ENCODE results near the gene NAT16. TPM values are rescaled to one million over a fixed set of nuclear protein-coding genes. Genes with fewer than 3 reads are reported as not detected.

NAT16 gene
- polyA plus RNA-seq, 1 donor from 2014 or later = 4.5 TPM

GRCh38 chr7:101179713-101180112 is 380 bp downstream of the NAT16 start:
- Histone ChIP-seq H3K36me3 (ENCODE audit: insufficient read depth, low read length) (no peaks in the 10 kb centered on the region), H4K20me1 (ENCODE audit: insufficient read depth) (no peaks in the 10 kb centered on the region), H3K4me2 (ENCODE audit: low read length) (no peak overlapping the region), H3F3A (ENCODE audit: insufficient read depth, low read length, poor library complexity, severe bottlenecking) (no peaks in the 10 kb centered on the region), H3K79me2 (replicated peaks; ENCODE audit: insufficient read depth, low read length) (no peaks in the 10 kb centered on the region), H2AFZ (ENCODE audit: low read depth, low read length) (no peak overlapping the region), H3K27ac (ENCODE audit: low read length) (peak overlapping the region; percentile 76), H3K9me3 (ENCODE audit: low read length) (no peaks in the 10 kb centered on the region), H3K27me3 (ENCODE audit: insufficient read depth, low read depth, low read length) (peaks cover 37% of the 10 kb centered on the region), H3K9ac (ENCODE audit: low read length) (peak overlapping the region; percentile 81), H3K4me3 (ENCODE audit: low read length) (peak overlapping the region; percentile 76), H3K9me2 (ENCODE audit: insufficient read depth, low read length) (no peaks in the 10 kb centered on the region)
- TF ChIP-seq CTCF (IDR thresholded peaks at IDR 0.05; ENCODE audit: poor library complexity, severe bottlenecking) = no peak
- no peak for TF ChIP-seq SMC3 (conservative IDR thresholded peaks at IDR 0.05; ENCODE audit: poor library complexity)
- TF ChIP-seq, protein P1, sequence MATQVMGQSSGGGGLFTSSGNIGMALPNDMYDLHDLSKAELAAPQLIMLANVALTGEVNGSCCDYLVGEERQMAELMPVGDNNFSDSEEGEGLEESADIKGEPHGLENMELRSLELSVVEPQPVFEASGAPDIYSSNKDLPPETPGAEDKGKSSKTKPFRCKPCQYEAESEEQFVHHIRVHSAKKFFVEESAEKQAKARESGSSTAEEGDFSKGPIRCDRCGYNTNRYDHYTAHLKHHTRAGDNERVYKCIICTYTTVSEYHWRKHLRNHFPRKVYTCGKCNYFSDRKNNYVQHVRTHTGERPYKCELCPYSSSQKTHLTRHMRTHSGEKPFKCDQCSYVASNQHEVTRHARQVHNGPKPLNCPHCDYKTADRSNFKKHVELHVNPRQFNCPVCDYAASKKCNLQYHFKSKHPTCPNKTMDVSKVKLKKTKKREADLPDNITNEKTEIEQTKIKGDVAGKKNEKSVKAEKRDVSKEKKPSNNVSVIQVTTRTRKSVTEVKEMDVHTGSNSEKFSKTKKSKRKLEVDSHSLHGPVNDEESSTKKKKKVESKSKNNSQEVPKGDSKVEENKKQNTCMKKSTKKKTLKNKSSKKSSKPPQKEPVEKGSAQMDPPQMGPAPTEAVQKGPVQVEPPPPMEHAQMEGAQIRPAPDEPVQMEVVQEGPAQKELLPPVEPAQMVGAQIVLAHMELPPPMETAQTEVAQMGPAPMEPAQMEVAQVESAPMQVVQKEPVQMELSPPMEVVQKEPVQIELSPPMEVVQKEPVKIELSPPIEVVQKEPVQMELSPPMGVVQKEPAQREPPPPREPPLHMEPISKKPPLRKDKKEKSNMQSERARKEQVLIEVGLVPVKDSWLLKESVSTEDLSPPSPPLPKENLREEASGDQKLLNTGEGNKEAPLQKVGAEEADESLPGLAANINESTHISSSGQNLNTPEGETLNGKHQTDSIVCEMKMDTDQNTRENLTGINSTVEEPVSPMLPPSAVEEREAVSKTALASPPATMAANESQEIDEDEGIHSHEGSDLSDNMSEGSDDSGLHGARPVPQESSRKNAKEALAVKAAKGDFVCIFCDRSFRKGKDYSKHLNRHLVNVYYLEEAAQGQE (IDR thresholded peaks at IDR 0.05; ENCODE audit: borderline replicate concordance) = no peak
- TF ChIP-seq POLR2AphosphoS5 (IDR thresholded peaks at IDR 0.05) = no peak
- no peak for TF ChIP-seq TAF1 (IDR thresholded peaks at IDR 0.05; ENCODE audit: low read depth)
- TF ChIP-seq EZH2 (IDR thresholded peaks at IDR 0.05; ENCODE audit: borderline replicate concordance, insufficient read depth, low read length, poor library complexity, severe bottlenecking) = no peak
- no peak for TF ChIP-seq RAD21 (conservative IDR thresholded peaks at IDR 0.05)
- no peak for TF ChIP-seq MXI1 (conservative IDR thresholded peaks at IDR 0.05; ENCODE audit: poor library complexity, severe bottlenecking)
- no peak for TF ChIP-seq EP300 (conservative IDR thresholded peaks at IDR 0.05; ENCODE audit: poor library complexity, severe bottlenecking)

GRCh38 chr7:101179117-101179516 is 976 bp downstream of the NAT16 start:
- no peaks in the 10 kb centered on the region for H3K9me2 ChIP-seq (ENCODE audit: insufficient read depth, low read length)
- peak overlapping the region; percentile 76 for H3K4me2 ChIP-seq (ENCODE audit: low read length)
- peak overlapping the region; percentile 76 for H3K4me3 ChIP-seq (ENCODE audit: low read length)
- H2AFZ ChIP-seq (ENCODE audit: low read depth, low read length) = peak overlapping the region; percentile 40
- peak overlapping the region; percentile 81 for H3K9ac ChIP-seq (ENCODE audit: low read length)
- no peaks in the 10 kb centered on the region for H3K9me3 ChIP-seq (ENCODE audit: low read length)
- no peaks in the 10 kb centered on the region for H4K20me1 ChIP-seq (ENCODE audit: insufficient read depth)
- peaks cover 43% of the 10 kb centered on the region for H3K27me3 ChIP-seq (ENCODE audit: insufficient read depth, low read depth, low read length)
- H3K79me2 ChIP-seq (replicated peaks; ENCODE audit: insufficient read depth, low read length) = no peaks in the 10 kb centered on the region
- no peaks in the 10 kb centered on the region for H3K36me3 ChIP-seq (ENCODE audit: insufficient read depth, low read length)
- H3K27ac ChIP-seq (ENCODE audit: low read length) = peak overlapping the region; percentile 76
- no peaks in the 10 kb centered on the region for H3F3A ChIP-seq (ENCODE audit: insufficient read depth, low read length, poor library complexity, severe bottlenecking)
- TF ChIP-seq MXI1 (conservative IDR thresholded peaks at IDR 0.05; ENCODE audit: poor library complexity, severe bottlenecking) (peak; percentile 27), TAF1 (IDR thresholded peaks at IDR 0.05; ENCODE audit: low read depth) (peak; percentile 64), EP300 (conservative IDR thresholded peaks at IDR 0.05; ENCODE audit: poor library complexity, severe bottlenecking) (no peak), RAD21 (conservative IDR thresholded peaks at IDR 0.05) (no peak), POLR2AphosphoS5 (IDR thresholded peaks at IDR 0.05) (peak; percentile 72)
- TF ChIP-seq, protein P1 (IDR thresholded peaks at IDR 0.05; ENCODE audit: borderline replicate concordance) = peak; percentile 33
